Stimulated activated naive B cell treated with anti-CD40 and anti-IgM and Interleukin-4, amounts not matched to agents 10 μg/mL and 1 μg/mL and 100 μg/mL, for 72 hours (primary cell): Measurements from ENCODE around the gene KRCC1.
A peak's percentile ranks its signal among the peaks of the same experiment; 100 is the strongest.
"Not testable (repeated sequence)": the region's sequence is repeated elsewhere in the genome, so short reads cannot be mapped to it uniquely, and the experiment has no call there.

ENCODE experiments used
- ATAC-seq, 2 donors: fragments of 150-1000 bp; cut with Tn5 transposase; replicated peaks; 2 replicates each; pipeline ENCODE4 v1.10.0; 2021; ENCODE audit warnings: moderate library complexity in 1 of 2
- DNase-seq: peaks from one replicate; pipeline ENCODE4 v3.0.0; 2021
- H3K27ac Mint-ChIP-seq: one replicate; pipeline ENCODE4 v1.8.0; 2022; ENCODE audit warnings: mild to moderate bottlenecking, mixed read lengths
- H3K27me3 Mint-ChIP-seq, 2 donors: one replicate each; pipeline ENCODE4 v1.8.0; 2022; ENCODE audit warnings: mixed read lengths in 2 of 2
- H3K36me3 Mint-ChIP-seq, 2 donors: one replicate each; pipeline ENCODE4 v1.8.0; 2022; ENCODE audit warnings: mixed read lengths in 2 of 2, mild to moderate bottlenecking in 1 of 2
- H3K4me1 Mint-ChIP-seq, 2 donors: one replicate each; pipeline ENCODE4 v1.8.0; 2022; ENCODE audit warnings: mixed read lengths in 2 of 2, mild to moderate bottlenecking in 1 of 2
- H3K4me3 Mint-ChIP-seq, 2 donors: one replicate each; pipeline ENCODE4 v1.8.0; 2022; ENCODE audit warnings: mild to moderate bottlenecking in 2 of 2, mixed read lengths in 2 of 2, moderate library complexity in 1 of 2
- H3K9me3 Mint-ChIP-seq, 2 donors: one replicate each; pipeline ENCODE4 v1.8.0; 2022; ENCODE audit warnings: mixed read lengths in 2 of 2, mild to moderate bottlenecking in 1 of 2

Gene KRCC1

DNA sequence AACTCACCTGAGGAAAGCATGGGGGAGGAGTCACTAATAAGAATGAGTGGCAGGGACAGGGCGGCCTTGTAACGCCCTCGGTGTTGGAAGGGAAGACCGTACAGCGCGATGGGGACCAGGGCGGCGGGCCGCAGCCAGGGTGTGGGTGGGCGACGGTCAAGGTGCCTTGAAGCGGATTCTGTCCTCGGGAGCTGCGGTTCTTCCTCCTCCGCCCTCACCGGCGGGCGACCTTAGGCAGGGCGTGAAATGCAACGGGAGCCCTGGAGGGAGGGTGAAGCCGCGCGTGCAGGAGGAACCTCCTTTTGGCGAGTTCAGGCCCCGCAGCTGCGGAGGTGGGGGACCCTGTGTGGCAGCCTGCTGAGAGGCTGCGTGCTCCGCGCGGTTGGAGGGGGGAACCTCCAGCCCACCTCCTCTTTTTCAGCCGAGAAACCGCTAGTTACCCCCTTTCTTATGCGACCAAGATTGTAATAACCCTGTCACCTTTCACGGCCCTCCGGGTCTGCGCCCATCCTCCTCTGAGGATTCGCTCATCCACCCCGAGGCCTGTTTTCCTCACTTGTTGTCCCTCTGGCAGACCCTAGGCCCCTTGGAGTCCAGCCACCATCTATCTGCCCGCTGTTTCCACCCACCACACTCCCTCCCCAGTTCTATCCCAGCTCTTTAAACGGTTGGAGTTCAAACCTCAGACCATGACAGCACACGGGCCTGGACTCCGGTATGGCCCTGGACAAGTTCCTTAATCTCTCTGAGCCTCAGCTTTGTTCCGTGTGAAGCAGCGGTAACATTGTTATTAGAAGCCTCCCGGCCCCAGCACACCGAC is 38.4 kb downstream of the KRCC1 start:
- peaks cover 20 to 30% of the 10 kb centered on the region in 2 donors for H3K36me3 Mint-ChIP-seq
- H3K4me1 Mint-ChIP-seq = peaks cover 16 to 41% of the 10 kb centered on the region in 2 donors
- peak overlapping the region; percentile 99 for H3K27ac Mint-ChIP-seq
- peak; percentile 42 to 54 for ATAC-seq
- peak overlapping the region; percentile 97 to 99 for H3K4me3 Mint-ChIP-seq
- DNase-seq = no peak
- peaks cover 0 to 4% of the 10 kb centered on the region in 2 donors for H3K27me3 Mint-ChIP-seq
- H3K9me3 Mint-ChIP-seq = peaks cover 6% of the 10 kb centered on the region in 2 donors

DNA sequence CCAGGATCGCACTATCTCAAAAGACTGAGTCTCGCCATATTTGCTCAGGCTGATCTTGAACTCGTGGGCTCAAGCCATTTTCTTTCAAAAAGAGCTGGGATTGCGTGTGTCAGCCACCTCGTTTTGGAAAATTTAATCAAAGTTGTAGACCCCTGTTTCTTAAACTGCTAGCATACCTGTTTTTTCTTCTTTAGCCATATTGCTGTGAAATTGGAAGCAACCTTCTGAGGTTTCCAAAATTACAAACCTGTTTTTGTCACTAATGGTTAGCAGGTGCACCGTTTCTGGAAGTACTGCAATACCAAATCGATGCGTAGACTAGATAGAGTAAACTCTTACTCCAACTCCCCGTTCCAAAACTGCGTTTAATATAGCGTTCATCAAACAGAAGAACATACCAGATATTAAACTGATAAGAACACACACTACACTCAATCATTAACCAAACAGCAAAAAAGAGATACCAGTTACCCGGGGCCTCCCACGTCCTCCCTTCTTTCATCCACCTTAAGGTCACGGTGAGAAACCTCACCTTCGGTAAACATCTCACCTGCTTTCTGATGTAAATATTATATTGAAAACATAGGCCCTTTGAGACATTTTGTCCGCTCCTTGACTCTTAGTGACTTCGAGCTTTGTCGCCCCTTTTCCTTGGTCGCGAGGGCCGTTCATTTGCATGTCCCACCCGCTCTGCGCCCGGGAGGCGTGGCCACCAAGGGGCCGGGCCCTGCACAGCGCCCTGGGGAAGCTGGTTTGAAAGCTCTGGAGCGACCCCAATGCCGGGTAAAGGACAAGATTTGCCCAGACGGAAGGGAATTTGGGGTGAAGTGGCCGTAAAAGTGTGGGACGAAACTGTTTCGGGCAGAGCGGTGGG is 39.3 kb downstream of the KRCC1 start, which contains the start of gene RNU2-63P:
RNU2-63P (minus strand) TSS at position 462 of the 874 bp plus-strand sequence.
- ATAC-seq = peak; percentile 80 to 84
- peak; percentile 84 for DNase-seq
- H3K27ac Mint-ChIP-seq = peak within 1 kb of the TSS; percentile 99
- peak within 1 kb of the TSS; percentile 97 to 99 for H3K4me3 Mint-ChIP-seq
- H3K4me1 Mint-ChIP-seq = peaks cover 16 to 41% of the 10 kb centered on the region in 2 donors
- peaks cover 6% of the 10 kb centered on the region in 2 donors for H3K9me3 Mint-ChIP-seq
- peaks cover 20 to 30% of the 10 kb centered on the region in 2 donors for H3K36me3 Mint-ChIP-seq
- peaks cover 0 to 4% of the 10 kb centered on the region in 2 donors for H3K27me3 Mint-ChIP-seq

DNA sequence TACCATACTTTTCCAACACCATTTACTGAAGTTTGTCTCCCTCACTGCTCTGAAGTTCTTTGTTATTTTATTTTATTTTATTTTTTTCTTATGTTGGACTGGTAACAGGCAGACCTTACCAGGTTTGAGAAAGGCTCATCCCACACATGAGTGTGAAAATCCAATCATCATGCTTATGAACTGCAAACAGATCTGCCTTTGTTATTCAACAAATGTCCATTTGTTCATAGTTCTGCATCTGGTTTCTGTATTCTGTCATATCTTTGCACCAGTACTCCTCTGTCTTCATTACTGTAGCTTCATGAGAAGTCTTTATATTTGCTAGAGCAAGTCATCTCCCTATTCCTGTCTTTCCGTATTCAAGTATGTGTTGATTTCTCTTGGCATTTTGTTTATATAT is 44.6 kb downstream of the KRCC1 start:
- Mint-ChIP-seq H3K9me3 (no peaks in the 10 kb centered on the region), H3K36me3 (no peaks in the 10 kb centered on the region), H3K27ac (no peak overlapping the region), H3K4me3 (no peak overlapping the region), H3K4me1 (peaks cover 4 to 6% of the 10 kb centered on the region in 2 donors), H3K27me3 (no peaks in the 10 kb centered on the region)
- DNase-seq = no peak
- ATAC-seq = no peak

DNA sequence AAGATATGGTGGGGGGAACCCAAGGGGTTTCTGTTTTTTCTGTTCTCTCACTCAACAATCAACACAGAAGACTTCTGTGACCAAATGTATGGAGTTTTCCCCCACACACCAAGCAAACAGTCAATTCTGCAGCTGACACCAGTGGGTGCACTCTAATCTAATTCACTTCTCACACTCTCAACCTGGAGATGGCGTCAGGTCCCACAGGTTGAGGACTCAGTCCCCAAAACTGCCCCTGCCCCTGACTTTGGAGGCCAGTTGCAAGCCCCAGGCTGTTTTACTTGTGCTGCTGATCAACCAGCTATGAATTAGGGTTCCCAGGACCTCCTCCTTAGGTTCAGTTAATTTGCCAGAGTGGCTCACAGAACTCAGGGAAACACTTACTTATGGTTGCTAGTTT is 45.4 kb downstream of the KRCC1 start:
- Mint-ChIP-seq H3K27me3 (no peaks in the 10 kb centered on the region), H3K27ac (no peak overlapping the region)

DNA sequence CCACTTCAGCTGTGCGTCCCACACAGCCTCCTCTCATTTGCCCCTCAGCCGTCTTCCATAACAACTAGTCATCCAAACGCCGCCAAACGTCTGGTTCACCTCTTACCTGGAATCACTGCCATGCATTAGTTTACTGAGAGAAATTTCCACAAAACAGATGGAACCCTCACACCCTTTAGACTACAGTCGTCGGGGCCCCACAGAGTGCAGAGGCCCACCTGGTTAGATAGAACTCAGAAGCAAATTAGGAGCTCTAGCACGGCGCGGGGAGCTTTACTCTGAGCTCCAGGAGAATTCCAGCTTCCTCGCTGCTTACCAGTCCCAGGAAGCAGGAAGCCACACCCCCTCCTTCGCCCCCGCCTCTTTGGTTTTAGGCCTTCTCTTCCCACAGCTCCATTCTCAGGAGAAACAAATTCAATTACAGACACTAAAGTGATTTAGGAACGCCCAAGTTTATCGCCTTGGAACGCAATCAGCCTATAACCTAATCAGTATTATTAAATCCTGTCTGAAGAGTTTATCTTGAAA is 48.6 kb downstream of the KRCC1 start:
- no peak for DNase-seq
- no peak for ATAC-seq
- Mint-ChIP-seq H3K27ac (no peak overlapping the region), H3K9me3 (no peaks in the 10 kb centered on the region), H3K4me3 (no peak overlapping the region), H3K36me3 (no peaks in the 10 kb centered on the region), H3K4me1 (peaks cover 3 to 15% of the 10 kb centered on the region in 2 donors), H3K27me3 (no peaks in the 10 kb centered on the region)

More for the DNA sequence above, 45.4 kb downstream of the KRCC1 start:
- H3K4me1 Mint-ChIP-seq = peaks cover 3 to 6% of the 10 kb centered on the region in 2 donors
- H3K9me3 Mint-ChIP-seq = no peaks in the 10 kb centered on the region
- H3K4me3 Mint-ChIP-seq = no peak overlapping the region
- ATAC-seq (no peak), DNase-seq (no peak)
- no peaks in the 10 kb centered on the region for H3K36me3 Mint-ChIP-seq

DNA sequence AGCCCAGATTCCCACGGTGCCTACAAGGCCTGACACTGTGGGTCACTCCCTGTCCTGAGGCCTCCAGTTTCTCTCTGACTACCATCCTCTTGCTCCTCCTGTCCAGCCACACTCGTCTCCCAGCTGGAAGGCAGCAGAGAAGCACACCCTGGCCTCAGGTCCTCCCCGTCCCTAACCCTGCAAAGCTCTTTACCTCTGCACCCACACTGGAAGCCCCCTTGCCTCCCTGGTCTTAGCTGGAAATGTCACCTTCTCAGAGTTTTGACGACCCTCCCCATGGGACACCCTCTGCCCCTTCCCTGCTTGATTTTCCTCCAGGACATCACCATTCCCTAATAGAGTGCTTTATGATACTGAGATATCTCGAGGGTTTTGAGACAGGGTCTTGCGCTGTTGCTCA is 49.8 kb downstream of the KRCC1 start:
- H3K27me3 Mint-ChIP-seq = no peaks in the 10 kb centered on the region
- no peaks in the 10 kb centered on the region for H3K9me3 Mint-ChIP-seq
- H3K27ac Mint-ChIP-seq = no peak overlapping the region
- DNase-seq (no peak), ATAC-seq (no peak)
- H3K36me3 Mint-ChIP-seq = no peaks in the 10 kb centered on the region
- peaks cover 8 to 20% of the 10 kb centered on the region in 2 donors for H3K4me1 Mint-ChIP-seq
- H3K4me3 Mint-ChIP-seq = no peak overlapping the region

DNA sequence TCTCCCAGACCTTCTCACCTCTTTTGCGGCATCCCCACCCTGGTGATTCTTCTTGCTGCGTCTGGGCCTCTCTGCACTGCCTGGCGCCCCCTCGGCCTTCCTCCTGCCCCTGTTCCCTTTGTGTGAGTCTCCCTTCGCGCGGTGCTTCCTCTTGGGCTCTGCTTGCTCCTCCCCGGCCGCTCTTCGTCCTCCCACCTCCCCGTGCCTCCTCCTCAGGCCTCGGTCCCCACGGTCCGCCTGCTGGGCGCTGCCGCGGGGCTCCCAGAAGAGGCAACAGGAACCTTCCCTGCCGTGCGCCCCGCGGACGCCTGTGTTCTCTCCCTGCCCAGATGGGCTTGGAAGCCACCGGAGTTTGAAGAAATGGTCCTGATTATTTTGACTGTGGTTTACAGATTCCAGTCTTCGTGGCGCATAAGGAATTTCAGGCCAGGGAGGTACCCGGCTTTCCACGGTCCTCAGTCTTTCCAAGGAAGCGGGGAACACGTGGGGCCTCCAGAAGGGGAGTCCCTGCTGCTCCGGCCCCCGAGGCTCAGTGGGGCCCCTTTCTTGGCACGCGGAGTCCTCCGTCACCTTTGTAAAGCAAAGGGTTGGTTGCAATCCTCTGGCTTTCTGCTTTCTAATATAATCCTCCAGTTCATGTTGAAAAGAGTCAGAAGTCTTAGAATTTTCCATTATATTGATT is 52.4 kb downstream of the KRCC1 start:
- no peak for DNase-seq
- Mint-ChIP-seq H3K27ac (peak overlapping the region; percentile 2), H3K9me3 (no peaks in the 10 kb centered on the region), H3K4me1 (peaks cover 11 to 27% of the 10 kb centered on the region in 2 donors), H3K27me3 (no peaks in the 10 kb centered on the region), H3K4me3 (peak overlapping the region; percentile 44 to 63), H3K36me3 (no peaks in the 10 kb centered on the region)
- ATAC-seq = peak in 1 of 2 donors; percentile 8

DNA sequence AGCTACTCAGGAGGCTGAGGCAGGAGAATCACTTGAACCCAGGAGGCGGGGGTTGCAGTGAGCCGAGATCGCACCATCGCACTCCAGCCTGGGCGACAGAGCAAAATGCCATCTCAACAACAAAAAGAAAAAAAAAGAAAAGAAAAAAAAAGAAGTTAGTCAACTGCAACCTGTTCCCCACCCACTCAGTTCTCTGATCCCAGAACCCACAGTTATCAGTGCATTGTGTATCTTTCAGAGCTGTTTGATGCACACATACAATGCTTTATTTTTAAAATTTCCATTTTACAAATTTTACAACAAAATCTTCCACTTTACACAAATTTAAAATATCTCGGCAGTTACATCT is 53.2 kb downstream of the KRCC1 start:
- peak overlapping the region in 1 of 2 donors; percentile 68 for H3K4me3 Mint-ChIP-seq
- H3K27me3 Mint-ChIP-seq = no peaks in the 10 kb centered on the region
- H3K9me3 Mint-ChIP-seq = no peaks in the 10 kb centered on the region
- H3K36me3 Mint-ChIP-seq = no peaks in the 10 kb centered on the region
- peak; percentile 58 to 60 for ATAC-seq
- H3K27ac Mint-ChIP-seq = peak overlapping the region; percentile 71
- peaks cover 11 to 33% of the 10 kb centered on the region in 2 donors for H3K4me1 Mint-ChIP-seq
- no peak for DNase-seq

DNA sequence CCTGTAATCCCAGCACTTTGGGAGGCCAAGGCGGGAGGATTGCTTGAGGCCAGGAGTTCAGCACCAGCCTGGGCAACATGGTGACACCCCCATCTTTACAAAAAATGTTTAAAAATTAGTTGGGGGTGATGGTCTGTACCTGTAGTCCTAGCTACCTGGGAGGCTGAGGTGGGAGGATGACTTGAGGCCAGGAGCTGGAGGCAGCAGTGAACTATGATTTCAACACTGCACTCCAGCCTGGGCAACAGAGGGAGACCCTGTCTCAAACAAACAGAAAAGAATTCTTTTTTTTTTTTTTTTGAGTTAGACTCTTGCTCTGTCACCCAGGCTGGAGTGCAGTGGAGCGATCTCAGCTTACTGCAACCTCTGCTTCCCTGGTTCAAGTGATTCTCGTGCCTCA is 55.1 kb downstream of the KRCC1 start:
- not testable (repeated sequence) for H3K27me3 Mint-ChIP-seq, DNase-seq, H3K9me3 Mint-ChIP-seq, H3K4me3 Mint-ChIP-seq, ATAC-seq, H3K27ac Mint-ChIP-seq
- Mint-ChIP-seq H3K4me1 (peaks cover 21 to 40% of the 10 kb centered on the region in 2 donors), H3K36me3 (peaks cover 0 to 10% of the 10 kb centered on the region in 2 donors)

DNA sequence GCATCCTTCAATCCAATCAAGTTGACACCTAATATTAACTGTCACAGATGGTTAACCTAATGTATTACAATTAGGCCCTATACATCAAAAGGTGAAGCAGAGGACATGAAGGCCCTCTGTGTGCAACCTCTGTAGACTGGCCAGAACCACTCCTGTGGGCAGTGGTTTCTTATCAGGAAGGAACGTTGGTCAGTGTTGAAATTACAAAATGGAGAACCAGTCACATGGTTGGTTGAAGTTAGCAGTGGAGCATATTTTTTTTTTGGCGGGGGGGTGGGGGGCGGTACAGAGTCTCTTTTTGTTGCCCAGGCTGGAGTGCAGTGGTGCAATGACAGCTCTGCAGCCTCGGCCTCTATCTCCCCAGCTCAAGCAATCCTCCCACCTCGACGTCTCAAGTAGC is 59.0 kb downstream of the KRCC1 start:
- DNase-seq (no peak), ATAC-seq (no peak)
- Mint-ChIP-seq H3K27me3 (no peaks in the 10 kb centered on the region), H3K36me3 (peaks cover 0 to 12% of the 10 kb centered on the region in 2 donors), H3K9me3 (peaks cover 4 to 6% of the 10 kb centered on the region in 2 donors), H3K4me1 (peaks cover 21 to 33% of the 10 kb centered on the region in 2 donors), H3K4me3 (no peak overlapping the region), H3K27ac (no peak overlapping the region)

DNA sequence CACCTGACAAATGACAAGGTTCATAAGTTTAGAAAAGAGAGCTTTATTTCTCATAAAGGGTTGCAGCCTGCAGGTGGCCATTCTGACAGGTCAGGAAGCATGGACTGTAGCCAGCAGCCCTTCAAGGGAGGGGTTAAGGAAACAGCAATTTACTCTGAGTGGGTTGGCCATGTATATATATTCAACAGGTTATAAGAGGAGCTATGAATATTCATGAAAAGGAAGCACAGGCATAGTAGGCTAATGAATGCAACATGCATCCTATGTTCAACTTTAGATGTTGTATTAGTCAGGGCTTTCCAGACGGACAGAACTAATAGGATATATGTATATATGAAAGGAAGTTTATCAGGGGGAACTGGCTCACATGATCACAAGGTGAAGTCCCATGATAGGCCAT is 59.8 kb downstream of the KRCC1 start:
- DNase-seq (no peak), ATAC-seq (no peak)
- peaks cover 0 to 12% of the 10 kb centered on the region in 2 donors for H3K36me3 Mint-ChIP-seq
- peaks cover 4 to 6% of the 10 kb centered on the region in 2 donors for H3K9me3 Mint-ChIP-seq
- H3K4me3 Mint-ChIP-seq = no peak overlapping the region
- peak overlapping the region; percentile 81 for H3K27ac Mint-ChIP-seq
- H3K4me1 Mint-ChIP-seq = peaks cover 20 to 33% of the 10 kb centered on the region in 2 donors
- no peaks in the 10 kb centered on the region for H3K27me3 Mint-ChIP-seq

DNA sequence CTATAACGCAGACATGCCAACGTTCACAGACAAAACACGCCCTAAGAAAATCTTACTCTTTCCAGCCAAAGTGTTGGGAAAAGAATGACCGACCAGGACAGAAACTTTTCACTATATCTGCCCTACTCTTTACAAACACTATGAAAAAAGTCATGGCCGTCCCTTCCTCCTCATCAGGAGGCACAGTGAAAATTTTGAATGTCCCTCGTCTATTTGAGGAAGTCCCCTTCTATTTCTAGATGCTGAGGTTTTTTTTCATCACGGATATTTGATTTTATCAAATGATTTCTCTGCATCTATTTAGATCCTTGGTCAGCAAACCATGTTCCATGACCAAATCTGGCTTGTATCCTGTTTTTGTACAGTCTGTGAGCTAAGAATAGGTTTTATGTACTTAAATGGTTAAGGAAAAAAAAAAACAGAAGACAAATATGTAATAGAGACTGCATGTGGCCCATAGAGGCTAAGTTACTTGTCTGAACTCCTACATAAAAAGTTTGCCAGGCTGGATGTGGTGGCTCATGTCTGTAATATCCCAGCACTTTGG is 61.2 kb downstream of the KRCC1 start:
- Mint-ChIP-seq H3K4me1 (peaks cover 17 to 27% of the 10 kb centered on the region in 2 donors), H3K36me3 (peaks cover 0 to 12% of the 10 kb centered on the region in 2 donors), H3K4me3 (peak overlapping the region in 1 of 2 donors; percentile 19), H3K27ac (peak overlapping the region; percentile 87)
- ATAC-seq = peak; percentile 36 to 54
- DNase-seq, H3K27me3 Mint-ChIP-seq, H3K9me3 Mint-ChIP-seq: not testable (repeated sequence)

DNA sequence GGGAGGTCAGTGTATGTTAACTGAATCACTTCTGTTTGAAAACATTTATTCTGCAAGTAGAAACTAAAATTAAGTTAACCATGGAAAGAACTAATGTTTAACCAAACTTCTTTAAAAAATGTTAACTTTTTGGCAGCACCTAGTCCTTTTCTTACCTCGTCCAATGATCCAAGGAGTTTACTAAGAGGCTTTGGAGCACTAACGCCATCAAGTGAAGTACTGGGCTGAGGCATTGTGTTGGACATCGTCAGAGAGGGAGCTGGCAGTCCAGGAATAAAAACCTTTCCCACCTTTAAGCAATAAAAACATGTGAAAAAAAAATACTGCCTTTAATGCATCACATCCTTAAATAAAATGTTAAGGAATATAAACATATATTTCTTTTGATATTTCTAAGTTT is 63.0 kb downstream of the KRCC1 start:
- DNase-seq, H3K9me3 Mint-ChIP-seq, H3K27me3 Mint-ChIP-seq, H3K27ac Mint-ChIP-seq, H3K4me3 Mint-ChIP-seq, ATAC-seq: not testable (repeated sequence)
- H3K4me1 Mint-ChIP-seq = peaks cover 17 to 20% of the 10 kb centered on the region in 2 donors
- peaks cover 0 to 12% of the 10 kb centered on the region in 2 donors for H3K36me3 Mint-ChIP-seq
